Upper lobe of right lung (tissue), 1 donor: Measurements from ENCODE around the gene CUL1. TPM values are rescaled to one million over a fixed set of nuclear protein-coding genes. Genes with fewer than 3 reads are reported as not detected.

Experiments
- ATAC-seq: fragments of 200-7000 bp; cut with Tn5 transposase; one replicate; pipeline ENCODE4 v1.9.1; 2020; ENCODE audit warnings: mild to moderate bottlenecking, moderate library complexity
- DNase-seq: peaks from one replicate; pipeline ENCODE4 v3.0.0-alpha.2; 2020
- H3K27ac ChIP-seq: fragments of 200-600 bp; one replicate; pipeline ENCODE4 v1.8.0; 2022
- H3K27me3 ChIP-seq: fragments of 200-600 bp; one replicate; pipeline ENCODE4 v1.8.0; 2022; ENCODE audit warnings: mild to moderate bottlenecking
- H3K36me3 ChIP-seq: fragments of 200-600 bp; one replicate; pipeline ENCODE4 v1.8.0; 2022
- H3K4me1 ChIP-seq: fragments of 200-600 bp; one replicate; pipeline ENCODE4 v1.8.0; 2022
- H3K4me3 ChIP-seq: fragments of 200-600 bp; one replicate; pipeline ENCODE4 v1.8.0; 2022; ENCODE audit warnings: mild to moderate bottlenecking
- H3K9me3 ChIP-seq: fragments of 200-600 bp; one replicate; pipeline ENCODE4 v1.8.0; 2022
- CTCF ChIP-seq: fragments of 200-600 bp; IDR thresholded peaks from one replicate; pipeline ENCODE4 v1.8.0; 2022; ENCODE audit warnings: antibody characterized with exemption
- intact Hi-C: fragments of 100-400 bp; cut with DNase I; formaldehyde crosslinking; loops from one replicate; pipeline ENCODE4 v1.11.0; 2022
- total RNA-seq: library from RNA; stranded (reverse); fragmentation: NEBNext Ultra II Directional; extraction: Animal tissue kit (Norgen Biotek cat#: 25700); gene quantifications from one replicate; pipeline ENCODE4 v1.2.1, GENCODE V29; 2021
- donor health status: DM: no; HTN: yes; CAD: no; lungs with severe emphysema.

CUL1 gene
- total RNA-seq, 1 donor from 2014 or later, result 44.4 TPM

GRCh38 chr7:148735141-148735540, 36.4 kb downstream of the CUL1 start:
- TF ChIP-seq CTCF, result no peak
- peaks cover 75% of the 10 kb centered on the region for H3K36me3 ChIP-seq
- no peak for ATAC-seq

GRCh38 chr7:148735967-148736366, 37.3 kb downstream of the CUL1 start:
- intact Hi-C loops, result no loop called here
- peaks cover 75% of the 10 kb centered on the region for H3K36me3 ChIP-seq
- H3K9me3 ChIP-seq, result no peaks in the 10 kb centered on the region

More at GRCh38 chr7:148735141-148735540, 36.4 kb downstream of the CUL1 start:
- H3K4me3 ChIP-seq, result no peak overlapping the region
- no peak overlapping the region for H3K27ac ChIP-seq
- H3K9me3 ChIP-seq, result no peaks in the 10 kb centered on the region
- DNase-seq, result no peak
- H3K4me1 ChIP-seq, result peaks cover 7% of the 10 kb centered on the region
- intact Hi-C loops, result no loop called here
- no peaks in the 10 kb centered on the region for H3K27me3 ChIP-seq

DNA sequence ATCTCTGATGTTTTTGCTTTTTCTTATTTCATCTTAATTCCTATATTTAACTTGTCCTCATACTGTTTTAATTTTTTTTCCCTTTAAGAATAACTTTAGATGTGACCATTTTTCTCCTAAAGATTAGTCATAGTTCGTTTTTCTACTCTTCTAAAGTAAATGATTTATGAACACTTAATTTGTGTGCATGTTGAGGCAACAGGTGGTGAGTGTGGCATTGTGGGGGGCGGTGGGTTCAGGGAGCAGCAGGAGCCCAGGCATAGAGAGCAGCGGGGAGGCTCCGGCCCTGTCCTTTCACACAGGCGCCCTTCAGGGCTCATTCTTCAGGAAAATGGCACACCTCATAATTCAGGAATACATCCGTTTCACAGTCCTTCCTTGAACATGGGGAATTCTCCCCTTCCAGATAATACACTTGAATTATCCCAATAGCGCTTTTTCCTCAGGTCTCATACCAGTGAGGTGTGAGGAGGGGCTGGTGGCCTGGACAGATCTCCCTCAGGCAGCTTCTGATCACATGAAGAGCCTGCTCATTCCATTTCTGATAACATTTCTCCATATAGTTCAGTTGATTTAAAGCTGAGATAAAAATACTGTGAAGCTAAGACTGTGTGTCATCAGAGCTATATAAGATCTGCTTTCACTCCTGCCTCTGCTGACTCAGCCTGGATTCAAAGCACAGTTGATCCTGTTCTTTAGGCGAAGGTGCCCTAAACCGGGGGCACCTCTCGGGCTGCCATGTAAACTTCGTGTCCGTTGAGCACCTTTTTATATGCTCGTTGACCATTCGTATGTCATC, 40.2 kb downstream of the CUL1 start:
- no peak for TF ChIP-seq CTCF
- intact Hi-C loops, result no loop called here
- Histone ChIP-seq H3K4me3 (no peak overlapping the region), H3K4me1 (no peaks in the 10 kb centered on the region), H3K27me3 (no peaks in the 10 kb centered on the region), H3K27ac (no peak overlapping the region), H3K36me3 (peaks cover 53% of the 10 kb centered on the region), H3K9me3 (no peaks in the 10 kb centered on the region)
- ATAC-seq (no peak), DNase-seq (no peak)

More at GRCh38 chr7:148735967-148736366, 37.3 kb downstream of the CUL1 start:
- peaks cover 6% of the 10 kb centered on the region for H3K4me1 ChIP-seq
- no peak overlapping the region for H3K27ac ChIP-seq
- H3K4me3 ChIP-seq, result no peak overlapping the region
- no peaks in the 10 kb centered on the region for H3K27me3 ChIP-seq
- ATAC-seq (no peak), DNase-seq (no peak)
- TF ChIP-seq CTCF, result no peak

DNA sequence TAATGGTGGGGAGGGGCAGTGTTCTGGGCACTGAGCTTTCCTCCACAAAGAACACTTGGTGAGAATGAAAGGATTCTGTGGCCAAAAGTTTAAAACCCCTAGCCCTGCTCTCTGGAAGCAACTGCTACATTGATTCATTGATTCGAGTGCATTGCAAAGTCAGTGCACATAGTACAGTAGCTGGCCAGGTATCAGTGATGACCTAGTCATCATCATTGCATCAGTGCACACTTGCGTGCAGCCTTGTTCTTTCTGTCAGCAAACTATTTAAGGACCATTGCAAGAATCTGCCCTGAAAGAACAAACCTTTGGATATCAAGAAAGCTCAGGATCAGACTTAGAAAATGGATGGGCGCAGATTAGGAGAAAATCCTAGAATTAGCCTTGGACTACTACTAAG, 47.4 kb downstream of the CUL1 start:
- no peaks in the 10 kb centered on the region for H3K27me3 ChIP-seq
- H3K4me1 ChIP-seq, result no peaks in the 10 kb centered on the region
- intact Hi-C loops, result no loop called here
- no peak overlapping the region for H3K4me3 ChIP-seq
- no peak for ATAC-seq
- no peak for DNase-seq
- peaks cover 4% of the 10 kb centered on the region for H3K36me3 ChIP-seq
- no peaks in the 10 kb centered on the region for H3K9me3 ChIP-seq
- H3K27ac ChIP-seq, result no peak overlapping the region
- TF ChIP-seq CTCF, result no peak

DNA sequence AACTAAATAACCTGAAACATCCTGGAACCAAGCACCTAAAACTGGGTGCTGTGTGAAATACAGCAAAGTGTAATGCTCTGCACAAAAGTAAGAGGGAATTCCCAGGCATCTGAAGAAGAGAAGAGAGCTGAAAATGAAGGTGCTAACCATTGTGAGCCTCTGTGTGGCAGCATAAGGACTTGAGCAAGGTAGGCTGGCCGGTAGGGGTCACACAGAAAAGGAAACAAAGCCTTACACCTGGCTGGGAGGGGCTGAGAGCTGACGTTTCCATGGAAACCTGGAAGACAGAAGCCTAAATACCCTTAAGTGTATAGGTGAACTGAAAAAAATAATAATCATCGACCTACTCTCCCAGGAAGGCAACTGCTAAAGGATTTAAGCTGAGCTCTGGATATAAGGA, 48.6 kb downstream of the CUL1 start:
- Histone ChIP-seq H3K4me3 (no peak overlapping the region), H3K27ac (no peak overlapping the region), H3K27me3 (no peaks in the 10 kb centered on the region), H3K36me3 (no peaks in the 10 kb centered on the region), H3K9me3 (no peaks in the 10 kb centered on the region), H3K4me1 (no peaks in the 10 kb centered on the region)
- no peak for TF ChIP-seq CTCF
- ATAC-seq (peak; percentile 49), DNase-seq (no peak)
- intact Hi-C loops, result no loop called here
